Memory B cell (primary cell): ENCODE data around the gene SMARCC1.

ENCODE experiments used
- ATAC-seq: fragments of 150-1000 bp; cut with Tn5 transposase; 2 replicates; pipeline ENCODE4 v1.10.0; 2021; ENCODE audit warnings: low read depth, mild to moderate bottlenecking, moderate library complexity
- DNase-seq, 2 donors: peaks; one replicate each; pipeline ENCODE4 v3.0.0; 2022; ENCODE audit warnings: low spot score in 2 of 2
- H3K27ac Mint-ChIP-seq: one replicate; pipeline ENCODE4 v1.8.0; 2022; ENCODE audit warnings: mild to moderate bottlenecking, moderate library complexity, mixed read lengths
- H3K27me3 Mint-ChIP-seq: one replicate; pipeline ENCODE4 v1.8.0; 2022; ENCODE audit warnings: mixed read lengths
- H3K36me3 Mint-ChIP-seq: one replicate; pipeline ENCODE4 v1.8.0; 2022; ENCODE audit warnings: mild to moderate bottlenecking, mixed read lengths
- H3K4me1 Mint-ChIP-seq: one replicate; pipeline ENCODE4 v1.8.0; 2022; ENCODE audit warnings: mixed read lengths
- H3K4me3 Mint-ChIP-seq: one replicate; pipeline ENCODE4 v1.8.0; 2022; ENCODE audit warnings: mild to moderate bottlenecking, moderate library complexity, mixed read lengths
- H3K9me3 Mint-ChIP-seq: one replicate; pipeline ENCODE4 v1.8.0; 2022; ENCODE audit warnings: mixed read lengths

SMARCC1 gene

DNA sequence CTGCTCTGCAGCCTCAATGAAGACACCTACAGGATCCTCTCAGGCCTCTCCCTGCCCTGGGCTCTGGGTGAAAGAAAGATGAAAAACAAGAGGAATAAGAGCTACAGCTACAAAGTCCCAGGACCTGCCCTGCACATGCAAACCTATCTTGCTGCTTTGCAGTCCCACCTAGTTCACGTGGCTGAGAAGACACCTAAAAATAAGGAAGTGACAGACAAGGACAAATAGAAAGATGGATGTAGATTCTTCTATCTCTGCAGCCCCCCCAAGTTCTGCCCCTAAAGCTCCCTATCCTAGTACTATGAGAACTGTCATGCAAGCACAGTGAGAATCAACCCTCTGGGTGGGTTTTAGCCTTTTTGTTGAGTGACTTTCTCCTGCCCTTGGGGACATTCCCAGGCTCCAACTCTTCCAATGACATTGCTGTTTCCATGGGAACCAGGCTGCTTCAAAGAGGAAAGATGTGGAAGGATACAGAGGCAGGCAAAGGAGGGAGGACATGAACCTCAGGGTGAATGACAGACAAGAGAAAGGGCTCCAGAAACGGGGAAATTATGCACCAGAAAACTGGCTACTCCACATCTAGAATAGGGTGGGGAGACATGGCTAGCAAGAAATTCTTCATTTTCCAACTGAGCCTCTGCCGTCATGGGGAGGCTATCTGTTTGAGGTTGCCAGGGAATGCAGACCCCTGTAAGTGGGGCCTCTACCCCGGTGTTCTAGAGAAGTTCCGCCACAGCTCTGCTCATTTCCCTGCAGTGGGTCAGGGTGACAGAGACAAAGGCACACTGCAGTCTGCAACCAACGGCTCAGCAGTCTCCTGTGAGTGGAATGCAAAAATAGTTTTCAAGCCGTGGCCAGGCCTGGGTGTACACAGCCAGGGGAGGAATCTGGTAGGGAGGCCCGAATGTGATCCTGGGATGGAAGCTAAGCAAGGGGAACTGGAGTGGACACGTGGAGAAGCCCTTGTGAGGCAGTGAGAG, 208.2 kb downstream of the SMARCC1 start:
- H3K9me3 Mint-ChIP-seq, result no peaks in the 10 kb centered on the region
- ATAC-seq, result no peak
- no peak overlapping the region for H3K4me3 Mint-ChIP-seq
- peaks cover 12% of the 10 kb centered on the region for H3K27me3 Mint-ChIP-seq
- H3K27ac Mint-ChIP-seq, result no peak overlapping the region
- H3K36me3 Mint-ChIP-seq, result no peaks in the 10 kb centered on the region
- H3K4me1 Mint-ChIP-seq, result no peaks in the 10 kb centered on the region
- no peak for DNase-seq

DNA sequence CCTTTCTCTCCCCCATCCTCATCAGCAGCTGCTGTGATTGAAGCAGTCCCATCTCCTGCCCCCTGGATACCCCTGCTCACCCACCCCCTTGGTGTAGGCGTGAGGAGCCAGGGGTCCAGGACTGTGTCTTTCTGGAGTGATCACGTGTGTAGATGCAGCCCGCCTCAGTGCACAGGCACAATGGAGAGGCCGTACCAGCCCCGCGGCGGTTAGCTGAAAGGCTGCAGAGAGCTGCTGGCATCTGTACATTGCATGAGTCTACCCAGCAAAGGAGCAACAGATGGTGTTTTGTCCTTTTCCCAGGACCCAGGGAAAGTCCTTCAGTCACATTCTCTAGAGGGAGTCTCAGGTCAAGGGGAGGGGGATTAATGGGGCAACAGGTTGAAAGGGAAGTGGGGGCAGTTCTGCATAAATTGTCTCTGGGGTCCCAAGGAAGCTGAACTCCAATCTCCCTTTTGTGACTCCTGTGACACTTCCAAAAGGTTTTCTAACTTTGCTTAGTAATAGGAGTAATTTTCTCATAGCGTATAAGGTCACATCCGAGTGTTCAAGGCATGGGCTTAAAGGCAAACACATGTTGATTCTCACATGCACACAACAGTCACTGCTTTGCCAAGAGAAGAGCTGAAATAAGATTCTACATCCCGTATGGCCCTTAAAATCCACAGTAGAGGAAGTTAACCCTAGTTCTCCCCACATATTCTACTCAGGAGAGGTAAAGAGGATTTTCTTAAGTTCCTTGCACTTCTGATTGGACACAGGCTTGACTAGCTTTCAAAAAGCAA, 210.1 kb downstream of the SMARCC1 start:
- DNase-seq, result no peak

DNA sequence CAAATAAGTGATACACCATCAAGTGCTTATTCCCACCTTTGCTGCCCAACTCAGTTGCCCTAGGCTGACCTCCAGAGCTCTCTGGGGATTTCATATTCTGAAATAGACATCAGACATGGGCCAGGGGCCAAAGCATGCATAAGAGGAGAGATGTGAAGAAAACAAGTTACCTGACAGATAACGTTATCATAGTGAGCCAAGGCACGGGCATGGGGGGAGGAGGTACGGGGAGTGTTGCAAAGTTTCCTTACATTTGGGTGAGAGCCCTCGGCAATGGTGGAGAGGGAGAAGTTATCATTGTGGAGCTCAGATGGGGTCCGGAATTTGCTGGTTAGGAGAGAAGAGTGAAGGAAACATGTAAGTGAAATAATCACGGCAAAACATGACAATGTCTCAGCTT, 212.8 kb downstream of the SMARCC1 start:
- H3K9me3 Mint-ChIP-seq, result no peaks in the 10 kb centered on the region
- H3K27ac Mint-ChIP-seq, result no peak overlapping the region
- DNase-seq (no peak), ATAC-seq (no peak)
- no peak overlapping the region for H3K4me3 Mint-ChIP-seq
- peaks cover 8% of the 10 kb centered on the region for H3K27me3 Mint-ChIP-seq
- H3K36me3 Mint-ChIP-seq, result no peaks in the 10 kb centered on the region
- no peaks in the 10 kb centered on the region for H3K4me1 Mint-ChIP-seq

More for the DNA sequence above, 210.1 kb downstream of the SMARCC1 start:
- Mint-ChIP-seq H3K4me1 (no peaks in the 10 kb centered on the region), H3K36me3 (no peaks in the 10 kb centered on the region), H3K4me3 (no peak overlapping the region), H3K27ac (no peak overlapping the region), H3K27me3 (peaks cover 12% of the 10 kb centered on the region), H3K9me3 (no peaks in the 10 kb centered on the region)
- ATAC-seq, result no peak

DNA sequence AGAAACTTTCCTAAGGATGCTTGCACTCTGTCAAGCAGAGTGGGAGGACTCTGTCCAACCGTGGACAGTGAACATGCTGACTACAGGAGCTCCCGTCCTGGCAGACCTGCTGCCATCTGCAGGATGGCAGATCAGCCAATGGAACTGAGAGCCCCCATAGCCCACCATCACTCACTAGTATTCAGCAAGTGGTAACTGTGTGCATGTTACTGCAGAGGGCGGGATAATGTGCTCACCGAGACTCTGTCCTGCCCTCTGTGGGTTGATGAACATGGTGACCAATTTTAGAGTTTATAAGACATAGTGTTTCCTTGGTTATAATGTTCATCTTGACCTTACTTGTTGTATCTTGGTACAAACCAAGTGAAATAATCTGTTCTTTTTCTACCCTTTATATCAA, 214.5 kb downstream of the SMARCC1 start:
- ATAC-seq (no peak), DNase-seq (no peak)
- peaks cover 7% of the 10 kb centered on the region for H3K27me3 Mint-ChIP-seq
- H3K36me3 Mint-ChIP-seq, result no peaks in the 10 kb centered on the region
- H3K4me3 Mint-ChIP-seq, result no peak overlapping the region
- H3K27ac Mint-ChIP-seq, result no peak overlapping the region
- no peaks in the 10 kb centered on the region for H3K4me1 Mint-ChIP-seq
- H3K9me3 Mint-ChIP-seq, result no peaks in the 10 kb centered on the region

DNA sequence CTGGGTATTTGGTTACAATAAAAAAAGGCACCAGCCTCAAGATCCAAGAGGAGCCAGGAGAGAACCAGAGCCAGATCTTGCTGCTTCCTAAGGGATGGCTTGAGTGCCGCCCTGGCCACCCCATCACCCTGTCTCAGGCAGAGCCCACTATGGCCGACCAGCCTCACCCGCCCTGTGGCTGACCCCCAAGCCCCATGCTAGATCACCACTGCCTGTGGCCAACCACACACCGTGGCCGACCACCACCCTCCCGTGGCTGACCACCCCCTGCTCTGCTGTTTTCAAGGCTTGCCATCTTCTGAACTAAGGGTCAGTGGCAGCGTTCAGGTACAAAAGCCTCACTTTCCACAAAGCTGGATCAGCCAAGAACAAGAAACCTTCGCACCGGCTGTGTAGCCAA, 215.0 kb downstream of the SMARCC1 start:
- H3K9me3 Mint-ChIP-seq, result no peaks in the 10 kb centered on the region
- ATAC-seq (no peak), DNase-seq (no peak)
- no peaks in the 10 kb centered on the region for H3K4me1 Mint-ChIP-seq
- H3K36me3 Mint-ChIP-seq, result no peaks in the 10 kb centered on the region
- H3K4me3 Mint-ChIP-seq, result no peak overlapping the region
- H3K27me3 Mint-ChIP-seq, result peaks cover 5% of the 10 kb centered on the region
- no peak overlapping the region for H3K27ac Mint-ChIP-seq

DNA sequence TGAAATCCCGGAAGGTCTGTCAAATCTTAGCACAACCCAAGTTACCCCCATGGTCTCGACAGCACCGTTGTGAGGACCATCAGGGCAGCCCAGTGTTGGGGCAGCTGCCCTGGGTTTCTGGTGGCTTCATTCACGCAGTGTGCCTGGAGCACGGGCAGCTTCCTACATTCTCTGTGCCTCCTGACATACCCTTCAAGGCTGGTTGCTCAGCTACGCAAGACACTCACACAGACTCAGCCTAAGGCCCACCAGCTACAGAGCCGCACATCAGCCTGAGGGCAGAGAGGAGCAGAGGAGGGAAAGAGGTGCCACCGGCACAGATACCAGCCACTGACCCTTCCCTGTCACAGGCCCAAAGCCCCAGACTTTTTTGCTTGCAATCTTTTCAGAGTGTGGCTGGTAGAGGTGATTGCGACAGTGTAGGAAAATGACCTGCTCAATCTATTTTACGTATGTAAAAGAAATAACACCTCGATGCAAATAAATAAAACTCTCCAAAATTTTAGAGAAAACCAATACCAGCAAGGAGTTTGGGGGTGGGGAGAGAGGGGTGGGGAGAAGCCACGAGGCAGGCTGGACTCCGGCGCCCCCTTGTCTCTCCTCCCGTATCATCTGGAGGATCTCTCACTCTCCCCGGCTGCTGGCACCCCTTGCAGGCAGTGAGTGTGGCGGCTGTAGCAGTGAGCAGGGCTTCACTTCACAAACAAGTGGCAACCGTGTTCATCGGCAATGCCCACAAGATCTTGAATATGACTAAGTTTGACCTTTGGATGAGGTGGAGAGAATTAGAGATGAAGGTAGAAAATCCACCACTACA, 215.8 kb downstream of the SMARCC1 start:
- ATAC-seq (no peak), DNase-seq (no peak)
- no peak overlapping the region for H3K4me3 Mint-ChIP-seq
- no peaks in the 10 kb centered on the region for H3K9me3 Mint-ChIP-seq
- no peak overlapping the region for H3K27ac Mint-ChIP-seq
- no peaks in the 10 kb centered on the region for H3K4me1 Mint-ChIP-seq
- H3K36me3 Mint-ChIP-seq, result no peaks in the 10 kb centered on the region
- H3K27me3 Mint-ChIP-seq, result peaks cover 5% of the 10 kb centered on the region

DNA sequence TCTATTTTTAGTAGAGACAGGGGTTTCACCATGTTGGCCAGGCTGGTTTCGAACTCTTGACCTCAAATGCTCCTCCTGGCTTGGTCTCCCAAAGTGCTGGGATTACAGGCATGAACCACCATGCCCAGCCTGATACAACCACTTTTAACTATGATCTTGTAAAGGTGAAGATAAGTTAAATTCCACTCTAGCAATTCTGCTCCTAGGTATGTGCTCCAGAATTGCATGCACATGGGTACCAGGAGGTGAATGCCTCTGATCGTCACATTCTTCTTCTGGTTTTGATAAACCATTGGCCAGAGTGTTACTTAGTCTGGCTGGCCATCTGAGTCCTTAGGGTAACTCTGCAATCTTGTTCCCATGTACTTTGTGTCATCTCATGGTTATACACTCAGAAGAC, 225.3 kb downstream of the SMARCC1 start:
- H3K9me3 Mint-ChIP-seq, result no peaks in the 10 kb centered on the region
- H3K4me3 Mint-ChIP-seq, result no peak overlapping the region
- ATAC-seq (no peak), DNase-seq (no peak)
- H3K36me3 Mint-ChIP-seq, result no peaks in the 10 kb centered on the region
- peaks cover 10% of the 10 kb centered on the region for H3K27me3 Mint-ChIP-seq
- no peak overlapping the region for H3K27ac Mint-ChIP-seq
- no peaks in the 10 kb centered on the region for H3K4me1 Mint-ChIP-seq

DNA sequence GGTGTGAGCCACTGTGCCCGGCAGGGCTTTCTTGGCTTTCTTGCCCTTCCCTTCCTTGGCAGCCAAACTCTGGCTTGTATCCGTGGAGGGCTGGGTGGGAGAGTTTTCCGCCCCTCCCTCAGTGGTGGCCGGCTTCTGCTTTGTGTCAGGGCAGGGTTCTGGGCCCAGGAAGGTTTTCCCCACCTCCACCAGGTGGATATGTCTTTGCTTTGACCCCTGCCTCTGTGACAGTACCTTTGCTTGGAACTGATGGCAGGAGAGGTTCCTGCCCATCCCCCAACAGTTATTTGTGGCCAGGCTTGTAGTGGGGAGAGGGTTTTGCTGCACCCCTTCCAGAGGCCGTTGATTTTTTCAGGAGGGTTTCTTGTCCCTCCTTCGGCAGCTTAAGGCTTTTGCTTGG, 227.4 kb downstream of the SMARCC1 start:
- H3K4me3 Mint-ChIP-seq, result no peak overlapping the region
- no peak overlapping the region for H3K27ac Mint-ChIP-seq
- ATAC-seq (no peak), DNase-seq (no peak)
- H3K36me3 Mint-ChIP-seq, result no peaks in the 10 kb centered on the region
- peaks cover 9% of the 10 kb centered on the region for H3K27me3 Mint-ChIP-seq
- H3K9me3 Mint-ChIP-seq, result no peaks in the 10 kb centered on the region
- peaks cover 3% of the 10 kb centered on the region for H3K4me1 Mint-ChIP-seq

DNA sequence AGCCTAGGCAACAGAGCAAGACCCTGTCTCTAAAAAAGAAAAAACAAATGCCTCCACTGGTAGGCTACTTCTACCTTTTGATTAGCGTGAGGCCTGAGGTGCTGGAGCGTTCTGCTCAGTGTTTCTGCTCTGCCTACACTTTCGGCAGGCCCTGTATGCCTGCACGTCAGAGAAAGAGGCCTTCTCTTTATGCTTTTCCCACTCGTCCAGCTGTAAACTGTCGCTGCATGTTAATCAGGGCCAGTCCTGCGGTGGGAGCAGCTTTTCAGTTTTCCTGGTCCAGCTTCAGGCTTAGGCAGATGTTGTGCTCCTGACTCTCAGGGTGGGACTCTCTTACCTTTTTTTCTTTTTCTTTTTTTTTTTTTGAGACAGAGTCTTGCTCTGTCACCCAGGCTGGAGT, 228.3 kb downstream of the SMARCC1 start:
- ATAC-seq (no peak), DNase-seq (no peak)
- no peak overlapping the region for H3K4me3 Mint-ChIP-seq
- H3K4me1 Mint-ChIP-seq, result peaks cover 3% of the 10 kb centered on the region
- H3K27me3 Mint-ChIP-seq, result peaks cover 9% of the 10 kb centered on the region
- H3K36me3 Mint-ChIP-seq, result no peaks in the 10 kb centered on the region
- H3K27ac Mint-ChIP-seq, result no peak overlapping the region
- no peaks in the 10 kb centered on the region for H3K9me3 Mint-ChIP-seq

DNA sequence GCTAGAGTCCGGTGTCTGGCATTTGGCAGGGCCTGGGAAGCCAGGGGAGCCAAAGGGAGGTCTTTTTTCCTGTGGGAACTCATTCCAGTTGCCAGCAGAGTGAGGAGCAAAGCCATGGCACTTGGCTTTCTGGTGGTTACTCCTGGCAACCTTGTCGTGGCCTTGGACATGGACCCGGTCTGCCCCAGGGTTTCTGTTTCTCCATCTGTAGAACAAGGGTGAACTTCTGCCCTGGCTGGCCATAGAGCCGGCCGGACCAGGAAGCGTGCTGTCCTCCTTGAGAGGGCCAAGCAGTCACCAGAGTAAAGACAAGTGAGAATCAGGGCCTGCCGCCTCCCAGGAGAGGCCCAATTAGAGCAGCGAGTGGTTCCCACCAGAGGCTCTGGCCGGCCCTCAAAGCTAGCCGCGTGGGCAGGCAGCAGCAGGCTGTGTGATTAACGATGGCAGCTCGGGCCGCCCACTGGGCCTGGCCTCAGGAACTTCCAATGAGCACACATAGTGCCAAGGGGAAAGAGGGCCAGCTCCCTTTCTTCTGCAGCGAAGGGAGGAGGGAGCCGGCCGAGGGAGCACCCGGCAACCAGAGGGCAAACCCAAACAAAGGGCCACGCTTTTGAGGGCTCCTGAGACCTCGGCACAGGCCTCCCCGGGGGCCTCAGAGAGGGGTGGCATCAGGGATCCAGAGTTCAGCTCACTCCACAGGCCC, 239.1 kb downstream of the SMARCC1 start:
- ATAC-seq (no peak), DNase-seq (no peak)
- peaks cover 6% of the 10 kb centered on the region for H3K27me3 Mint-ChIP-seq
- H3K4me1 Mint-ChIP-seq, result no peaks in the 10 kb centered on the region
- H3K27ac Mint-ChIP-seq, result no peak overlapping the region
- H3K36me3 Mint-ChIP-seq, result no peaks in the 10 kb centered on the region
- no peaks in the 10 kb centered on the region for H3K9me3 Mint-ChIP-seq
- no peak overlapping the region for H3K4me3 Mint-ChIP-seq

DNA sequence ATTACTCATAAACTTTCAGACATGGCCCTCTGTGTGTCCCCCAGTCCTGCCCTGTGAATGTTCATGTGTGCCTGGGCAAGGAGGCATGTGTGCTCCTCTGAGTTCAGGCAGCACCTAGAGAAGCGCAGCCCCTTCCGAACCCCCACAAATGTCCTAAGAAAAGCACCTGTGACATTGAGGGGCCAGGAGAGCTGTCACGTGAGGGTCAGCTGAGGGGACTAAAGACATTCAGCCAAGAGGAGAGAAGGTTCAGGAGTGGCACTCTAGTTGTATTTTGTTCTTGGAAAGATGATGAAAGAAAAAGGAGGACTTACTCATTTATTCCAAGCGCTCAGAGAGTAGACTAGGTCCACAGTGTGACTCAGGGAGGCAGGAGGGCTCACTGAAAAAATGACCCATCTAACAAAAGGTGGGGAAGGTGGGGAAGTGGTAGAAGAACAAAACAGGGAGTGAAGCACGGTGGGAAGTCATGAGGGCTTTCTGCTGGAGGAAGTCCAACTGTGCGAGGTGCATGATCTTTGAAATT, 240.0 kb downstream of the SMARCC1 start:
- peaks cover 8% of the 10 kb centered on the region for H3K27me3 Mint-ChIP-seq
- no peaks in the 10 kb centered on the region for H3K9me3 Mint-ChIP-seq
- H3K4me3 Mint-ChIP-seq, result no peak overlapping the region
- H3K4me1 Mint-ChIP-seq, result no peaks in the 10 kb centered on the region
- no peak overlapping the region for H3K27ac Mint-ChIP-seq
- H3K36me3 Mint-ChIP-seq, result no peaks in the 10 kb centered on the region
- ATAC-seq (no peak), DNase-seq (no peak)

DNA sequence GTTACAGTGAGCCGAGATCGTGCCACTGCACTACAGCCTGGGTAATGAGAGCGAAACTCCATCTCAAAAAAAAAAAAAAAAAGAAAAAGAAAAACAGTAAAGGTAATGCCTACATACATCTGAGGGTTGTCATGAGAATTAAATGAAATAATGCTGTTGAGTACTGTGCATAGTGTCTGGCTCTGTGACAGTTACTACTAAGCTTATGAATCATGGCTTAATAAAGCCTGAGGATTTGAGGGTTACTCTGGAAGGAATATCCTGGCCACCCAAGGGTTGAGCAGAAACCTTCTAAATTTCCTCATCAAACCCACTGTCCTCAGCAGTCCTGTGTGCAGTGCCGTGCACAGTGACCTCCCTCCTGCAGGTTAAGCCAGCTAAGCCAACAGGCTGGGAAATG, 241.4 kb downstream of the SMARCC1 start:
- Mint-ChIP-seq H3K9me3 (no peaks in the 10 kb centered on the region), H3K36me3 (no peaks in the 10 kb centered on the region), H3K4me1 (no peaks in the 10 kb centered on the region), H3K27me3 (peaks cover 9% of the 10 kb centered on the region), H3K4me3 (no peak overlapping the region), H3K27ac (no peak overlapping the region)
- ATAC-seq, result no peak
- DNase-seq, result no peak

DNA sequence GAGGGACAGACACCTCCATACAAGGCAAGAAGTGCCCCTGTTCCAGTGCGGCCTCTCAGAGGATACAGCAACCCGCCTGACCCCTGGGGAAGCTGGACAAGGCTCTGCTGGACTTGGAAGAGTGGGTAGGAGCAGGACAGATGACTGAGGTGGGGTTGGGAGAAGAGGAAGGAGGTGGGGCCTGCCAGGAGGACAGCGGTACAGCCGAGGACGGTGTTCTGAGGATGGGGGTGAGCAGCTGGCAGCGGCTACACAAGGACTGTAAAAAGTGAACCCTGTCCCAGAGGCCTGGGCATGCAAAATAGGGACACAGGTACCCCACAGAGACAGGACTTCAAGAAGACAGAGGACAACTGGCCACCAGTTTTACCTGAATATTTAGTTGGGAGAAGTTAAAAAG, 244.7 kb downstream of the SMARCC1 start:
- ATAC-seq, result no peak
- no peak for DNase-seq
- no peaks in the 10 kb centered on the region for H3K9me3 Mint-ChIP-seq
- H3K27ac Mint-ChIP-seq, result no peak overlapping the region
- H3K4me1 Mint-ChIP-seq, result no peaks in the 10 kb centered on the region
- no peaks in the 10 kb centered on the region for H3K36me3 Mint-ChIP-seq
- H3K27me3 Mint-ChIP-seq, result peaks cover 14% of the 10 kb centered on the region
- no peak overlapping the region for H3K4me3 Mint-ChIP-seq
